GM19193 (cell line): ENCODE data around the gene GGA3.

Experiments
- POLR2A ChIP-seq: IDR thresholded peaks from 4 replicates; pipeline ENCODE4 v1.6.1; 2011; ENCODE audit not compliant: insufficient read depth, insufficient read length; ENCODE audit errors: extremely low read depth

Gene GGA3

GRCh38 chr17:75238684-75239191 lies 22.7 kb downstream of the GGA3 start:
- TF ChIP-seq POLR2A, result no peak

- no peak for TF ChIP-seq POLR2A
Measured at GRCh38 chr17:75238020-75238580, 23.3 kb downstream of the GGA3 start.

GRCh38 chr17:75237100-75238014 lies 24.0 kb downstream of the GGA3 start:
- no peak for TF ChIP-seq POLR2A

GRCh38 chr17:75232786-75233185 lies 28.6 kb downstream of the GGA3 start:
- TF ChIP-seq POLR2A, result no peak

- no peak for TF ChIP-seq POLR2A
Measured at GRCh38 chr17:75231741-75232464, 29.5 kb downstream of the GGA3 start.

GRCh38 chr17:75231071-75231470 lies 30.3 kb downstream of the GGA3 start:
- no peak for TF ChIP-seq POLR2A

GRCh38 chr17:75228847-75229246 lies 32.6 kb downstream of the GGA3 start:
- TF ChIP-seq POLR2A, result no peak

GRCh38 chr17:75228305-75228704 lies 33.1 kb downstream of the GGA3 start:
- TF ChIP-seq POLR2A, result no peak

GRCh38 chr17:75227729-75228128 lies 33.7 kb downstream of the GGA3 start:
- no peak for TF ChIP-seq POLR2A

GRCh38 chr17:75225016-75225415 lies 36.4 kb downstream of the GGA3 start:
- no peak for TF ChIP-seq POLR2A

GRCh38 chr17:75219815-75220214 lies 41.6 kb downstream of the GGA3 start:
- no peak for TF ChIP-seq POLR2A

GRCh38 chr17:75218131-75218530 lies 43.3 kb downstream of the GGA3 start:
- no peak for TF ChIP-seq POLR2A

GRCh38 chr17:75209061-75209460 lies 52.3 kb downstream of the GGA3 start:
- no peak for TF ChIP-seq POLR2A

- TF ChIP-seq POLR2A, result no peak
Measured at GRCh38 chr17:75208161-75208560, 53.2 kb downstream of the GGA3 start.

GRCh38 chr17:75207760-75208159 lies 53.6 kb downstream of the GGA3 start:
- TF ChIP-seq POLR2A, result no peak
